Heart left ventricle (tissue), 16 donors: Measurements from ENCODE around the gene TEDC1. TPM values are rescaled to one million over a fixed set of nuclear protein-coding genes. Genes with fewer than 3 reads are reported as not detected.

Experiments
- ATAC-seq, 4 donors: fragments of 200-7000 bp; cut with Tn5 transposase; one replicate each; pipeline ENCODE4 v1.9.1; 2020 to 2022; ENCODE audit warnings: moderate library complexity in 4 of 4, mild to moderate bottlenecking in 3 of 4, moderate number of reproducible peaks in 1 of 4
- DNase-seq, 5 donors: peaks; one replicate each; pipeline ENCODE4 v3.0.0-alpha.2; 2020
- H3K27ac ChIP-seq, 12 donors: fragments of 200-600 bp; sonication (generic) in 4 of 12; one replicate each; pipeline versions ENCODE4 v1.5.0 to v1.8.0; 2016 to 2022; ENCODE audit warnings: mild to moderate bottlenecking in 2 of 12
- H3K27me3 ChIP-seq, 9 donors: fragments of 200-600 bp; sonication (generic) in 2 of 9; one replicate each; pipeline versions ENCODE4 v1.5.1 to v1.8.0; 2016 to 2022; ENCODE audit warnings: mild to moderate bottlenecking in 3 of 9
- H3K36me3 ChIP-seq, 9 donors: fragments of 200-600 bp; sonication (generic) in 2 of 9; one replicate each; pipeline versions ENCODE4 v1.5.0 to v1.8.0; 2018 to 2022; ENCODE audit warnings: mild to moderate bottlenecking in 2 of 9
- H3K4me1 ChIP-seq, 12 donors: fragments of 200-600 bp; sonication (generic) in 4 of 12; one replicate each; pipeline versions ENCODE4 v1.5.0 to v1.8.0; 2016 to 2022; ENCODE audit warnings: mild to moderate bottlenecking in 3 of 12
- H3K4me3 ChIP-seq, 12 donors: fragments of 200-600 bp; sonication (generic) in 4 of 12; one replicate each; pipeline versions ENCODE4 v1.5.0 to v1.8.0; 2017 to 2022; ENCODE audit warnings: mild to moderate bottlenecking in 9 of 12, moderate library complexity in 4 of 12
- H3K9me3 ChIP-seq, 12 donors: fragments of 200-600 bp; sonication (generic) in 4 of 12; one replicate each; pipeline versions ENCODE4 v1.5.0 to v1.8.0; 2016 to 2022; ENCODE audit warnings: mild to moderate bottlenecking in 1 of 12
- CTCF ChIP-seq, 12 donors: fragments of 200-600 bp; sonication (generic) in 4 of 12; IDR thresholded peaks; one replicate each; pipeline versions ENCODE4 v1.5.0 to v1.8.0; 2018 to 2022; ENCODE audit warnings: antibody characterized with exemption in 12 of 12, mild to moderate bottlenecking in 5 of 12
- POLR2A ChIP-seq, 2 donors: fragments of 450-650 bp; IDR thresholded peaks; one replicate each; pipeline ENCODE4 v1.6.1; 2017; ENCODE audit warnings: antibody characterized with exemption in 2 of 2, mild to moderate bottlenecking in 2 of 2, moderate library complexity in 2 of 2
- WGBS, 4 donors: extraction: QIAGEN DNeasy Blood & Tissue Kit in 2 of 4; methylation state at CpG; one replicate each; pipeline versions ENCODE4 v1.1.5 to v1.1.7; 2013 to 2018; 5-methylcytosine and 5-hydroxymethylcytosine counted together
- intact Hi-C, 10 donors: fragments of 100-400 bp; cut with DNase I; formaldehyde crosslinking; loops; one replicate each; pipeline versions ENCODE4 v1.11.1 to v1.14.2; 2022
- polyA plus RNA-seq, 2 donors: library from polyadenylated mRNA; stranded (reverse); fragments of 200-250 nt; gene quantifications; one replicate each; pipeline ENCODE4 v1.2.3, GENCODE V29; 2013
- total RNA-seq, 9 donors: library from RNA; depleted of rRNA in 2 of 9; stranded (reverse); fragments of >200 nt in 2 of 9; fragmentation: NEBNext Ultra II Directional in 3 of 9; extraction: Animal tissue kit (Norgen Biotek cat#: 25700) in 3 of 9; gene quantifications; one replicate each; pipeline versions ENCODE4 v1.1.0 to v1.2.4, GENCODE V29; 2016 to 2023
- donor health status: ischemic (EF 13 %, LVEDD 7.1; RV severe dilation, severe dysfunction).
- donor health status: healthy with polysubstance abuse.
- donor health status: DM: no; HTN: yes; CAD: no.
- donor health status: DM: no; HTN: no; CAD: no.
- donor health status: ischemic (EF 25% LVEDD 6.9; RV normal size, moderate dysfunction).
- donor health status: ischemic (EF 25% LVEDD 5.7; RV mildly dilated, moderate dysfunction).
- donor health status: healthy.
- donor health status: DM: yes; HTN: yes; CAD: no.
- donor health status: ischemic (EF 35%, LVEDD 5.7; RV mildly dilated, moderate dysfunction).
- donor health status: nonischemic (EF 11% LVEDD 7.7; RV severe dilation, severe dysfunction).
- donor health status: DM: yes; HTN: yes; CAD: no.
- donor health status: PGD.
- donor health status: ischemic (EF 29% LVEDD 5.4; RV normal size, mild dysfunction).
- donor health status: nonischemic (EF 23%, LVEDD 6.1; RV moderate dilation, normal function).

The TEDC1 gene
- total and polyA plus RNA-seq, 11 donors: 0.94 to 12.4 (median 3.7) TPM

DNA sequence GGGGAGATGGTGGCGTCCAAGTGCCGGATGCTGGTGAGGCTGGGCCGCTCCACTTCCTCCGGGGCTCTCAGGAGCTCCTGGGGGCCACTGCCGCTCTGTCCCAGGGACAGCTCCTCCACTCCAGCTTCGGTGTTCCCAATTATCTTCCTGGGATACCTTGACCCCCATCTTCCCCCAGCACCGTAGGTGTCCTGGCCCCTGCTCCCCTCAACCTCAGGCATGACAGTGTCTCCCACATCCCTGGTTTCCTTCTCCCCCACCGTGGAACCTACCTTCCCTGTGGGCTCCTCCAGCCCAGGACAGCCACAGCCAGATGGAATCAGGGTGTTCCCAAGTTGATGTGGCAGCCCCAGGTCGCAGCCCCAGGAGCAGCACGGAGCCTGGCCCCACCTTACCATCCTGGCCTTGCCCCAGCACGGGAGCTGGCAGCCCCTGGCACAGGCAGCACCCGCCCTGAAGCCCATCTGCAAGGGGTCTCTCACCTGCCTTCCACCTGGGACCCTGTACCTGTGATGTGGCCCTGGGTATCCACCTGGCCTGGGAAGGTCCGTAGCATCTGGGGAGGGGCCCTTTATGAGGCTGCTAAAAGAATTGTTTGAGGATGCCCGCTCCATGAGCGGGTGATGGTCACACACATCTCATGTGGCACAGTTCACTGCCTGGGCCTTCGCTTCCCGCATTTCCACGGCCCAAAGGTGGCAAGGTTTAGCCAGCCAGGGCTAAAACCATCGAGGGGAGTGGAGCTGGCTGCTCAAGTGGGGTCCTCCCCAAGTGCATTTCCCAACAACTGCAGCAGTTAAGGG lies 39.4 kb downstream of the TEDC1 start:
- H3K9me3 ChIP-seq: no peaks in the 10 kb centered on the region
- WGBS, 4 donors: 83 to 85% (median 84%) methylated on average over 17 to 19 of the region's 19 CpGs
- ATAC-seq (peak in 1 of 4 donors; percentile 39), DNase-seq (peak in 1 of 5 donors; percentile 38)
- peak overlapping the region in 1 of 12 donors; percentile 41 for H3K27ac ChIP-seq
- H3K27me3 ChIP-seq: peaks cover 0 to 28% (median 0%) of the 10 kb centered on the region in 9 donors
- H3K36me3 ChIP-seq: no peaks in the 10 kb centered on the region
- no peak for TF ChIP-seq CTCF (IDR thresholded peaks at IDR 0.05)
- no peak for TF ChIP-seq POLR2A (IDR thresholded peaks at IDR 0.05)
- peak overlapping the region in 1 of 12 donors; percentile 77 for H3K4me3 ChIP-seq
- H3K4me1 ChIP-seq: peaks cover 11 to 41% (median 27%) of the 10 kb centered on the region in 12 donors
- intact Hi-C loops: loop anchor here in 2 of 10 donors (5.0 to 10.0 kb wide), 2 partner anchors 158 to 346 kb away; partner anchors contain the start of gene NUDT14 (in 1 of the 2)

GRCh38 chr14:105531088-105531893 lies 40.2 kb downstream of the TEDC1 start:
- Histone ChIP-seq H3K4me3 (no peak overlapping the region), H3K27me3 (peaks cover 0 to 28% (median 0%) of the 10 kb centered on the region in 9 donors), H3K36me3 (no peaks in the 10 kb centered on the region), H3K27ac (no peak overlapping the region), H3K4me1 (peaks cover 11 to 36% (median 24%) of the 10 kb centered on the region in 12 donors), H3K9me3 (no peaks in the 10 kb centered on the region)
- WGBS, 4 donors: 93 to 95% (median 94%) methylated on average over 24 to 30 of the region's 30 CpGs
- no peak for DNase-seq
- no peak for TF ChIP-seq CTCF (IDR thresholded peaks at IDR 0.05)
- TF ChIP-seq POLR2A (IDR thresholded peaks at IDR 0.05): no peak
- intact Hi-C loops: loop anchor here in 2 of 10 donors (5.0 to 10.0 kb wide), 2 partner anchors 159 to 346 kb away; partner anchors contain the start of gene NUDT14 (in 1 of the 2)
- ATAC-seq: no peak

DNA sequence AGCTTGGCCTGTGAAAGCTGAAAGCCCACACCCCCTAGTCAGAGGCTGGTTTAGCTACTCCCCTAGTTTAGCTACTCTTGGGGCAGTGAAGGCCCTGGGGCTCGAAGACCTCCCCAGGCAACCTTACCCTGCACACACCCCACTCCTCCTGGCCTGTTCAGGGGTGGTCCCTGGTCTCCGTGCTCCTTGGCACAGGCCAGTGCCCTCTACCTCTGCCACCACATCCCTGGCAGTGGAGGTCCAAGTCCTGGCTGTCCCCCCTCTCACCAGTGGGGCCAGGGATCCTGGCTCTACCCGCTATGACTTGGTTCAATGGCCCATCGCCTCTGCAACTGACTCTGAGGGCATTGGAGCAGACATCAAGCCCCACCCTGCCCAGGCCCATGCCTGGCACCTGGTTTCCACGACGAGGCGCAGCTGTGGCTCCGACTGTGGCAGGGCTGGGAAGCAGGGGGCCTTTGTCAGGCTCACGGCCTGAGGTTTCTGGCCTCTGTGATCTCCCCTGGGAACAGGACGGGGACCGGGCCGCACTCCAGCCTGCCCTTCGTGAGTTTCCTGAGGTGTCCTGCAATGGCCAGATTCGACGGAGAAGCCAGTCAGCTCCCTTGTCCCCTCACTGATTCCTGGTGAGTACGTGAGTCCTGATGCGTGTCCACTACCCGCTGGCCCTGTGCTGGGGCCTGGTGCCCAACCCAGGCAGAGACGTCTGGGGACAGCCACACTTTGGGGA lies 41.0 kb downstream of the TEDC1 start:
- Histone ChIP-seq H3K27me3 (peaks cover 0 to 24% (median 6%) of the 10 kb centered on the region in 9 donors), H3K4me1 (peaks cover 7 to 32% (median 20%) of the 10 kb centered on the region in 12 donors), H3K9me3 (no peaks in the 10 kb centered on the region), H3K27ac (no peak overlapping the region), H3K36me3 (no peaks in the 10 kb centered on the region), H3K4me3 (no peak overlapping the region)
- whole genome bisulfite sequencing, 4 donors: 72 to 85% (median 81%) methylated on average over 15 to 19 of the region's 19 CpGs
- DNase-seq (no peak), ATAC-seq (no peak)
- intact Hi-C loops: loop anchor here in 2 of 10 donors (5.0 to 10.0 kb wide), 2 partner anchors 160 to 347 kb away; partner anchors contain the start of gene NUDT14 (in 1 of the 2)
- TF ChIP-seq POLR2A (IDR thresholded peaks at IDR 0.05) (no peak), CTCF (IDR thresholded peaks at IDR 0.05) (no peak)
